ENCODE results near the gene ARMH4. TPM values are rescaled to one million over a fixed set of nuclear protein-coding genes. Genes with fewer than 3 reads are reported as not detected.

Gene ARMH4, protein sequence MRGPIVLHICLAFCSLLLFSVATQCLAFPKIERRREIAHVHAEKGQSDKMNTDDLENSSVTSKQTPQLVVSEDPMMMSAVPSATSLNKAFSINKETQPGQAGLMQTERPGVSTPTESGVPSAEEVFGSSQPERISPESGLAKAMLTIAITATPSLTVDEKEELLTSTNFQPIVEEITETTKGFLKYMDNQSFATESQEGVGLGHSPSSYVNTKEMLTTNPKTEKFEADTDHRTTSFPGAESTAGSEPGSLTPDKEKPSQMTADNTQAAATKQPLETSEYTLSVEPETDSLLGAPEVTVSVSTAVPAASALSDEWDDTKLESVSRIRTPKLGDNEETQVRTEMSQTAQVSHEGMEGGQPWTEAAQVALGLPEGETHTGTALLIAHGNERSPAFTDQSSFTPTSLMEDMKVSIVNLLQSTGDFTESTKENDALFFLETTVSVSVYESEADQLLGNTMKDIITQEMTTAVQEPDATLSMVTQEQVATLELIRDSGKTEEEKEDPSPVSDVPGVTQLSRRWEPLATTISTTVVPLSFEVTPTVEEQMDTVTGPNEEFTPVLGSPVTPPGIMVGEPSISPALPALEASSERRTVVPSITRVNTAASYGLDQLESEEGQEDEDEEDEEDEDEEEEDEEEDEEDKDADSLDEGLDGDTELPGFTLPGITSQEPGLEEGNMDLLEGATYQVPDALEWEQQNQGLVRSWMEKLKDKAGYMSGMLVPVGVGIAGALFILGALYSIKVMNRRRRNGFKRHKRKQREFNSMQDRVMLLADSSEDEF
- 10 to 100 TPM in 1 of 2 donors, 1 to 10 TPM in 1; 2.4 to 45.1 TPM for total RNA-seq

GRCh38 chr14:58152014-58152857 lies at the start of gene ARMH4:
Gene ARMH4 (minus strand): TSS chr14:58152213. CDS start chr14:58139358, 12,855 bp downstream.
- H3K9me3 ChIP-seq, result no peaks in the 10 kb centered on the region
- no peaks in the 10 kb centered on the region for H3K27me3 ChIP-seq (replicated peaks; ENCODE audit: insufficient read depth)
- peak within 1 kb of the TSS; percentile 56 to 57 for H3K4me3 ChIP-seq
- DNase-seq (ENCODE audit: low spot score), result peak; percentile 87
- no peaks in the 10 kb centered on the region for H3K36me3 ChIP-seq
- peak; percentile 80 for TF ChIP-seq POLR2AphosphoS5 (IDR thresholded peaks at IDR 0.05)
- TF ChIP-seq CTCF (IDR thresholded peaks at IDR 0.05), result peak in 2 of 4 experiments; percentile 41
- peak; percentile 87 for TF ChIP-seq POLR2A (IDR thresholded peaks at IDR 0.05)
- H3K4me1 ChIP-seq (replicated peaks), result no peaks in the 10 kb centered on the region
- intact Hi-C loops (cut with DNase I), result loop anchor here (5.0 kb wide), 1 partner anchor 35 kb away; no protein-coding TSS in a partner anchor
- H3K27ac ChIP-seq, result peak within 1 kb of the TSS; percentile 33 to 58
- 2% methylated on average over 64 of the region's 70 CpGs for WGBS

DNA sequence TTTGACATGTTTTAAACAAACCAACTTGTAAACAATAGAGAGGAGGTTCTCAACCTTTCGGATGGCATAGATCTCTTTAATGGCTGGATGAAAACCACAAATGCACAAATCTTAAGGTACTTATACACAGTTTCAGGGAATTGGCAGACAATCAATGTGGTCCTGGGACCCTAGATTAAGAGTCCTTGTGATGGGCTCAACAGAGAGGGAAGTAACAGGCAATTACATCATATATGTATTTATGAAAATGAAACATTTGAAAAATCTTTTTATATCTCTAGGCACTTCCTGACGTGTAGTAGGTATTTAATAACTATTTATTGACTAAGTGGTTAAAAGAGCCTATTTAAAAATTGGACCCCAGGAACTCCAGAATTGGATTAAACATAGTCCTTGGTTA lies 48.8 kb upstream of the ARMH4 start:
- intact Hi-C loops (cut with DNase I), result no loop called here
- H3K27ac ChIP-seq, result peak overlapping the region; percentile 89 to 94
- TF ChIP-seq POLR2AphosphoS5 (IDR thresholded peaks at IDR 0.05) (no peak), POLR2A (IDR thresholded peaks at IDR 0.05) (no peak), CTCF (IDR thresholded peaks at IDR 0.05) (no peak)

DNA sequence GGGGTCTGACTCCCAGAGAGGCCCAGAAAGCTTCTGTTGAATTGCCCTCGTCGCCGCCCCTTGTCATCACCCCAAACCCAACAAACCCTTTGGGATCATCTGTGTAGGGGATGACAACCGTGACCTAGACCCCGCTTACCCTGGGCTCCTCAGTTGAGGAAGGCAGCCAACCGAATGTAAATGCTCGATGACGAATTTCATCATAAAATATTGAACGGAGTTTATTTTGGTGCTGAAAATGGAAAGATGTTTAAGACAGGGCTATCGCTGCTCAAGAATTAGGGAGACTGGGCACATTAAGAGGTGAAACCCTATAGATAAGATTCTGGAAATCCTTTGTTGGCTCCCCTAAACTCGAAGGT lies 48.4 kb upstream of the ARMH4 start:
- intact Hi-C loops (cut with DNase I), result no loop called here
- peak overlapping the region; percentile 75 to 84 for H3K4me3 ChIP-seq
- H3K27ac ChIP-seq, result peak overlapping the region; percentile 89 to 94
- TF ChIP-seq POLR2AphosphoS5 (IDR thresholded peaks at IDR 0.05) (no peak), POLR2A (IDR thresholded peaks at IDR 0.05) (no peak), CTCF (IDR thresholded peaks at IDR 0.05) (no peak)
- DNase-seq (ENCODE audit: low spot score), result no peak
- no peaks in the 10 kb centered on the region for H3K27me3 ChIP-seq (replicated peaks; ENCODE audit: insufficient read depth)
- H3K9me3 ChIP-seq, result no peaks in the 10 kb centered on the region
- WGBS, result 0% methylated on average over 11 of the region's 11 CpGs
- H3K4me1 ChIP-seq (replicated peaks), result no peaks in the 10 kb centered on the region
- H3K36me3 ChIP-seq, result no peaks in the 10 kb centered on the region

More for the DNA sequence above, 48.8 kb upstream of the ARMH4 start:
- Histone ChIP-seq H3K36me3 (no peaks in the 10 kb centered on the region), H3K4me3 (peak overlapping the region; percentile 75 to 84), H3K9me3 (no peaks in the 10 kb centered on the region), H3K27me3 (replicated peaks; ENCODE audit: insufficient read depth) (no peaks in the 10 kb centered on the region), H3K4me1 (replicated peaks) (no peaks in the 10 kb centered on the region)
- DNase-seq (ENCODE audit: low spot score), result no peak
- 0% methylated on average over 2 of the region's 2 CpGs for WGBS

GRCh38 chr14:58199726-58200479 lies 47.9 kb upstream of the ARMH4 start, which contains the start of gene ACTR10:
Gene ACTR10 (plus strand): TSS chr14:58200149. CDS start chr14:58200218, 69 bp downstream.
- Histone ChIP-seq H3K36me3 (no peaks in the 10 kb centered on the region), H3K9me3 (no peaks in the 10 kb centered on the region), H3K27ac (peak within 1 kb of the TSS; percentile 89 to 94), H3K4me3 (peak within 1 kb of the TSS; percentile 75 to 84), H3K4me1 (replicated peaks) (no peaks in the 10 kb centered on the region), H3K27me3 (replicated peaks; ENCODE audit: insufficient read depth) (no peaks in the 10 kb centered on the region)
- intact Hi-C loops (cut with DNase I), result no loop called here
- WGBS, result 1% methylated on average over 55 of the region's 78 CpGs
- DNase-seq (ENCODE audit: low spot score), result peak; percentile 79
- TF ChIP-seq POLR2A (IDR thresholded peaks at IDR 0.05) (peak; percentile 39), POLR2AphosphoS5 (IDR thresholded peaks at IDR 0.05) (peak; percentile 45), CTCF (IDR thresholded peaks at IDR 0.05) (peak in 1 of 4 experiments; percentile 14)

All from prostate gland (tissue), 2 donors.